ENCODE results near the gene TBR1. TPM values are rescaled to one million over a fixed set of nuclear protein-coding genes. Genes with fewer than 3 reads are reported as not detected.

Gene TBR1
- total RNA-seq, 1 experiment from 2014 or later: not detected

- no TSS peak for BruUV-seq (replicated peaks)
- POLR2A ChIA-PET (ENCODE audit: unreplicated experiment): no interaction called here
- CTCF ChIA-PET: no interaction called here
Measured at GRCh38 chr2:161381546-161381945, 34.6 kb upstream of the TBR1 start.

DNA sequence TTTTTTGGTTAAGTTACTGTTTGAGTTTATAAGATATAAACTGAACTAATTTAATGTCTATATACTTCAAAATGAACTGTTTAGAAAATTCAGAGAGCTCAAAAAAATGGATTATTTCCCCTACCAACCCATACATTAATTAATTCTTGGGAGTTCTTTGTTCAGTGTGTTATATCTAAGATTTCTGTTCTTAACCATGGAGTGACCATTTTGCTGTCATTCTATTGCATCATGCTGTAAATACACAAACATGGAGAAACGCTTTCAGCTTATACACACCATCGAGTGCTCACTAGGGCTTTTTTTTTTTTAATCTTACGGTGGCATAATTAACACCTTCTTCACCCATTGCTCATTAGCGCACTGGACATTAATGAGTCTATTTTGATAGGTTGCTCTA, 33.4 kb upstream of the TBR1 start:
- no peaks in the 10 kb centered on the region for H3K27me3 ChIP-seq (ENCODE audit: low read length)
- CTCF ChIA-PET: no interaction called here
- no TSS peak for BruUV-seq (replicated peaks)
- H3K9me3 ChIP-seq (ENCODE audit: low read length): no peaks in the 10 kb centered on the region
- H3K27ac ChIP-seq (ENCODE audit: low read length): no peak overlapping the region
- DNase-seq (no peak), ATAC-seq (no peak)
- H2AFZ ChIP-seq (ENCODE audit: low read length): no peak overlapping the region
- TF ChIP-seq EZH2 (IDR thresholded peaks at IDR 0.05; ENCODE audit: low read length, unreplicated experiment) (no peak), EZH2phosphoT487 (IDR thresholded peaks at IDR 0.05; ENCODE audit: borderline replicate concordance, low read length) (no peak)
- TF ChIP-seq, protein P1, sequence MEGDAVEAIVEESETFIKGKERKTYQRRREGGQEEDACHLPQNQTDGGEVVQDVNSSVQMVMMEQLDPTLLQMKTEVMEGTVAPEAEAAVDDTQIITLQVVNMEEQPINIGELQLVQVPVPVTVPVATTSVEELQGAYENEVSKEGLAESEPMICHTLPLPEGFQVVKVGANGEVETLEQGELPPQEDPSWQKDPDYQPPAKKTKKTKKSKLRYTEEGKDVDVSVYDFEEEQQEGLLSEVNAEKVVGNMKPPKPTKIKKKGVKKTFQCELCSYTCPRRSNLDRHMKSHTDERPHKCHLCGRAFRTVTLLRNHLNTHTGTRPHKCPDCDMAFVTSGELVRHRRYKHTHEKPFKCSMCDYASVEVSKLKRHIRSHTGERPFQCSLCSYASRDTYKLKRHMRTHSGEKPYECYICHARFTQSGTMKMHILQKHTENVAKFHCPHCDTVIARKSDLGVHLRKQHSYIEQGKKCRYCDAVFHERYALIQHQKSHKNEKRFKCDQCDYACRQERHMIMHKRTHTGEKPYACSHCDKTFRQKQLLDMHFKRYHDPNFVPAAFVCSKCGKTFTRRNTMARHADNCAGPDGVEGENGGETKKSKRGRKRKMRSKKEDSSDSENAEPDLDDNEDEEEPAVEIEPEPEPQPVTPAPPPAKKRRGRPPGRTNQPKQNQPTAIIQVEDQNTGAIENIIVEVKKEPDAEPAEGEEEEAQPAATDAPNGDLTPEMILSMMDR (conservative IDR thresholded peaks at IDR 0.05; ENCODE audit: low read depth, low read length): no peak
- POLR2A ChIA-PET (ENCODE audit: unreplicated experiment): no interaction called here
- no peak overlapping the region for H3K9ac ChIP-seq (ENCODE audit: low read length)
- intact Hi-C loops (cut with micrococcal nuclease): no loop called here
- no peaks in the 10 kb centered on the region for H3K9me2 ChIP-seq (replicated peaks; ENCODE audit: low read length)
- H3K36me3 ChIP-seq (ENCODE audit: low read depth, low read length): peaks cover 42% of the 10 kb centered on the region
- H3K79me2 ChIP-seq (ENCODE audit: low read length): no peaks in the 10 kb centered on the region
- H3F3A ChIP-seq (ENCODE audit: low read length, unreplicated experiment): no peaks in the 10 kb centered on the region
- H3K4me3 ChIP-seq (ENCODE audit: low read length): no peak overlapping the region
- peaks cover 6% of the 10 kb centered on the region; the same call in 1 of the 2 replicates for H4K20me1 ChIP-seq (ENCODE audit: low read length)
- H3K4me1 ChIP-seq (ENCODE audit: insufficient read depth, low read length): no peaks in the 10 kb centered on the region
- H3K4me2 ChIP-seq (ENCODE audit: low read length): no peak overlapping the region

More at GRCh38 chr2:161381546-161381945, 34.6 kb upstream of the TBR1 start:
- Histone ChIP-seq H3K79me2 (ENCODE audit: low read length) (no peaks in the 10 kb centered on the region), H3K4me3 (ENCODE audit: low read length) (no peak overlapping the region), H3K9ac (ENCODE audit: low read length) (no peak overlapping the region), H3K27me3 (ENCODE audit: low read length) (no peaks in the 10 kb centered on the region), H3K4me1 (ENCODE audit: insufficient read depth, low read length) (no peaks in the 10 kb centered on the region), H4K20me1 (ENCODE audit: low read length) (no peaks in the 10 kb centered on the region), H2AFZ (ENCODE audit: low read length) (no peak overlapping the region), H3K4me2 (ENCODE audit: low read length) (no peak overlapping the region), H3K27ac (ENCODE audit: low read length) (no peak overlapping the region), H3F3A (ENCODE audit: low read length, unreplicated experiment) (no peaks in the 10 kb centered on the region), H3K9me2 (replicated peaks; ENCODE audit: low read length) (no peaks in the 10 kb centered on the region), H3K9me3 (ENCODE audit: low read length) (no peaks in the 10 kb centered on the region), H3K36me3 (ENCODE audit: low read depth, low read length) (peaks cover 33% of the 10 kb centered on the region)
- DNase-seq (no peak), ATAC-seq (no peak)
- TF ChIP-seq, protein P1 (conservative IDR thresholded peaks at IDR 0.05; ENCODE audit: low read depth, low read length): no peak
- TF ChIP-seq EZH2 (IDR thresholded peaks at IDR 0.05; ENCODE audit: low read length, unreplicated experiment): no peak
- TF ChIP-seq EZH2phosphoT487 (IDR thresholded peaks at IDR 0.05; ENCODE audit: borderline replicate concordance, low read length): no peak
- intact Hi-C loops (cut with micrococcal nuclease): no loop called here

DNA sequence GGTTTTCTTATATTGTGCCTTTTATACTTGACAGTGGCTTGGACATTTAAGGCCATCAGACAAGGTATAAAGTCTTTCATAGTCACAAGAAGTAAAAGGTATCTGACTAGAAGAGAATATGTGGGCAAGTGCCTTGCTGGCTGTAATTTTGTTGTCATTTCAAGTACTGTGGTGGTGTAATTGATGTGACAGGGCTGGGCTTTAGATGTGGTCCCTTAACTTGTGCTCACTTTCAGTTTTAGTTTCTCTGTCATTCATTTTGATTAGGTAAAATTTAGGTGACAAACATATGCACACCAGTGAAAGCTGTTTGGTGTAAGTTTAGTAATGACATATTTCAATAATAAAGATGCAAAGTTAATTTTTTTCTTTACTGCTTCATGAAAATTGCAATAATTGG, 31.2 kb upstream of the TBR1 start:
- H3K9ac ChIP-seq (ENCODE audit: low read length): no peak overlapping the region
- no peak for TF ChIP-seq EZH2phosphoT487 (IDR thresholded peaks at IDR 0.05; ENCODE audit: borderline replicate concordance, low read length)
- TF ChIP-seq, protein P1 (conservative IDR thresholded peaks at IDR 0.05; ENCODE audit: low read depth, low read length): no peak
- TF ChIP-seq EZH2 (IDR thresholded peaks at IDR 0.05; ENCODE audit: low read length, unreplicated experiment): no peak
- peaks cover 6% of the 10 kb centered on the region; the same call in 1 of the 2 replicates for H4K20me1 ChIP-seq (ENCODE audit: low read length)
- no peak overlapping the region for H3K27ac ChIP-seq (ENCODE audit: low read length)
- no peaks in the 10 kb centered on the region for H3K9me3 ChIP-seq (ENCODE audit: low read length)
- no peak overlapping the region for H2AFZ ChIP-seq (ENCODE audit: low read length)
- peaks cover 41% of the 10 kb centered on the region for H3K36me3 ChIP-seq (ENCODE audit: low read depth, low read length)
- no peak overlapping the region for H3K4me2 ChIP-seq (ENCODE audit: low read length)
- no peaks in the 10 kb centered on the region for H3F3A ChIP-seq (ENCODE audit: low read length, unreplicated experiment)
- CTCF ChIA-PET: no interaction called here
- BruUV-seq (replicated peaks): no TSS peak
- no peak for DNase-seq
- no peaks in the 10 kb centered on the region for H3K9me2 ChIP-seq (replicated peaks; ENCODE audit: low read length)
- no peaks in the 10 kb centered on the region for H3K79me2 ChIP-seq (ENCODE audit: low read length)
- H3K4me1 ChIP-seq (ENCODE audit: insufficient read depth, low read length): no peaks in the 10 kb centered on the region
- POLR2A ChIA-PET (ENCODE audit: unreplicated experiment): no interaction called here
- no peak for ATAC-seq
- H3K27me3 ChIP-seq (ENCODE audit: low read length): no peaks in the 10 kb centered on the region
- H3K4me3 ChIP-seq (ENCODE audit: low read length): no peak overlapping the region
- intact Hi-C loops (cut with micrococcal nuclease): no loop called here
